NCI-H2196 treated with DMSO at 0.1 percent for 48 hours (cell line): Measurements from ENCODE around the gene TMEM37.

ENCODE experiments used
- DNase-seq: peaks from one replicate; lab custom pipeline; 2025; ENCODE audit not compliant: unreplicated experiment; lab: John Stamatoyannopoulos, UW

The TMEM37 gene

GRCh38 chr2:119432851-119433522, 1.3 kb downstream of the TMEM37 start:
- DNase-seq, result no peak

GRCh38 chr2:119433636-119434327, 2.1 kb downstream of the TMEM37 start:
- no peak for DNase-seq

GRCh38 chr2:119434664-119435063, 3.0 kb downstream of the TMEM37 start:
- no peak for DNase-seq

DNA sequence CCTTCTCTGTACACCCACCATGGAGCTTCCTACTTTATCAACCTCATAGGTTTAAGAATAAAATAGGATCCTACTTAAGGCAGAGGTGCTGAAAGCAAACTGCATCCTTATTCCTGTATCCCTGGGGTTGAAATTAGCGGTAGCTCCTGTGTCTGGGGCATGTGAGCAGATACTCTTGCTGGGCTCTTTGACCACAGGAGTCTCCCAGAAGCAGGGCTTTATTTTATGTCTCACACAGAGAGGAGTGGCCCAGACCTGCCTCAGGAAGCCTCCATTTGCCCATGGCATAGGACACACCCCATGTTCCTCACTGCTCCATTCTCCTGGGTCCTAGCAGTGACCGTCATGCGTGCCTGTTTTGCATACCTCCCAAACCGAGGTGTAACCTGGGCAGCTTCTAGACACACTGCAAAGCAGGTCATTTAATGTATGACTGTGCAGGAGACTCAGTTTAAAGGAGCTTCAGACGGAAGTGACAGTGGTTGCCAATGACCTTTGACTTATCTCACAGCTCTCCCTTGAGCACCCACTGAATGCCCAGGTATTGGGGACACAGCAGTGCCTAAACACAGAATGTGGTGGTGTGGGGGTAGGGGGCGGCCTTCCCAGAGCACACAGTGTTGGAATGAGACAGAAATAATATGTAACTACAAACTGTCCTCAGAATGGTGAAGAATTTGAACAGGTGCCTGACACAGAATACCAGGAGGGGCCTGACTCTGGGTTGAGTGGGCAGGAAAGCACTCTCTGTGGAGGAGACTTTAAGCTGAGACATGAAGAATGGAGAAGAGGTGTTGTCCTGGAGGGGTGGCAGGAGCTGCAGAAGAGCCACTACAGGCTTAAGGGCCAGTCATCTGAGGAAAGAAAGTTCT, 3.7 kb downstream of the TMEM37 start:
- no peak for DNase-seq

- DNase-seq, result no peak
These were observed 4.3 kb downstream of the TMEM37 start for GRCh38 chr2:119435953-119436297.

- no peak for DNase-seq
These were observed 5.5 kb downstream of the TMEM37 start for GRCh38 chr2:119436993-119437772.

DNA sequence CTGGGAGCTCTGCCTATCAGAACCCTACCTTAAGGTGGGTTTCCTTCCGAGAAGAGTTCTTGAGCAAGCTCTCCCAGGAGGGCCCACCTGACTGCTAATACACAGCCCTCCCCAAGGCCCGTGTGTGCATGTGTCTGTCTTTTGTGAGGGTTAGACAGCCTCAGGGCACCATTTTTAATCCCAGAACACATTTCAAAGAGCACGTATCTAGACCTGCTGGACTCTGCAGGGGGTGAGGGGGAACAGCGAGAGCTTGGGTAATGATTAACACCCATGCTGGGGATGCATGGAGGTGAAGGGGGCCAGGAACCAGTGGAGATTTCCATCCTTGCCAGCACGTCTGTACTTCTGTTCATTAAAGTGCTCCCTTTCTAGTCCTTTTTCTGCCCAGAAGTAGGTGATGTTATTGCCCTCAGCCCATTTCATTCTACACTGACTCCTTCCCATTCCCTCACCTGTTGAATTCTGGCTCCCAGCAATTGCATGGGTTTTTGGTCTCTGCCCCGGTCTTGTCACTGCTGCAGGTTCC, 6.5 kb downstream of the TMEM37 start:
- DNase-seq, result no peak

- no peak for DNase-seq
These were observed 7.2 kb downstream of the TMEM37 start for GRCh38 chr2:119438726-119439284.

GRCh38 chr2:119439574-119440500, 8.2 kb downstream of the TMEM37 start:
- DNase-seq, result no peak

- DNase-seq, result no peak
These were observed 8.8 kb downstream of the TMEM37 start for GRCh38 chr2:119440501-119440870.

- no peak for DNase-seq
These were observed 9.2 kb downstream of the TMEM37 start for GRCh38 chr2:119440873-119441272.

- no peak for DNase-seq
These were observed 9.9 kb downstream of the TMEM37 start for GRCh38 chr2:119441376-119442225.

GRCh38 chr2:119442226-119442619, 10.6 kb downstream of the TMEM37 start:
- DNase-seq, result no peak

DNA sequence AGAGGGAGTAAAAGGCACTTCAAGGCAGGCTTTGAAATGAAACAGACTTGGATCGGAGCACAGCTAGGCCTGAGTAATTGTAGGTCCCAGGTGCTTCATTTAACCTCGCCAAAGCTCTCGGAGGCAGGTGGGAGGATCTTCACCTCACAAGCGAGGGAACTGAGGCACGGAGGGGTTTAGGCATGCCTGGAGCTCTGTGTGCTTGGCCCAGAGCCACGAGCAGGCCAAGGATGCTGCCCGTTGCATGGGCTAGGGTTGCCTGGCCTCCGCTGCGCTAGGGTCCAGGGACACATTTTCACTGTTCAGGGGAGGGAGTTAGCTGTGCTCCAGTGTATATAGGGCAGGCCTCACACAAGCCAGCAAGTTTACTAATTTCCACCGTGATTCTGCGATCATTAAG, 11.2 kb downstream of the TMEM37 start:
- no peak for DNase-seq

DNA sequence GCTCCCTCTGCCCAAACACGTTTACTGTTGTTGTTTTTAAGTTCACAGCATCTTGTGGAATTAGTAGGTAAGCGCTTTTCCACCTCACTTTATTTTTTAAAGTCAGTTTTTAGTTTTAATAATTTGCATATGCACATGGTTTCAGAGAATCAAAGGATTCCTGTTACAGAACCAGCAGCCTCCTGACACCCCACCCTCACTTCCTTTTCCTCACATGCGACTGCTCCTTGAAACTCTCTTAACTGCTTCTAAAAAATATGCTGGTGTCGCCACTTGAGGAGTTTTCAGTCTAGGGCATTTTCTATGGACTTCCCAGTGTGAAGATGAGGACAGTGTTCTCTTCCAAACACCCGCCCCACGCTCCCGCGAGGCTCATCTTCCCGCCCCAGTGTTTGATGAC, 14.4 kb downstream of the TMEM37 start:
- no peak for DNase-seq

GRCh38 chr2:119448427-119449141, 16.9 kb downstream of the TMEM37 start:
- DNase-seq, result no peak

DNA sequence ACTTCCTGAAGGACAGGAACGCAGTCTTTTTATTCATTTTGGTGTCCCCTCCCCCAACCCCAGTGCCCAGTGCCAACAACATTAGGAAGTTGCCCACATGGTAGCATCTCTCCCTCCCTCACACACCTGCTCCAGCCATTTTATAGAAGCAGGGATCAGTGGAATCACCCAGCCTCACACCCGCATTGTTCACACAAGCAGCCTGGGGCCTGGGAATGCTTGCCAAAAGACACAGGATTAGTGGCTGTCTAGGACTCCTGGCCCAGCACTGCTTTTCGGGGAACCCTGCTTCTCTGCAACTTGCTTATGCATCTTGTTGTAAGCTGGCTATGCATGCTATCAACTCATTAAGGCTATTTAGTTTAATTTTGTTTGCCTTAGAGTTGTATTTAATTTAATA, 17.9 kb downstream of the TMEM37 start:
- peak; percentile 44 for DNase-seq
